ENCODE results near the gene RETREG1. TPM values are rescaled to one million over a fixed set of nuclear protein-coding genes. Genes with fewer than 3 reads are reported as not detected.
"Not testable (repeated sequence)": the region's sequence is repeated elsewhere in the genome, so short reads cannot be mapped to it uniquely, and the experiment has no call there.

RETREG1 gene
- total RNA-seq, 1 experiment from 2014 or later: not detected

DNA sequence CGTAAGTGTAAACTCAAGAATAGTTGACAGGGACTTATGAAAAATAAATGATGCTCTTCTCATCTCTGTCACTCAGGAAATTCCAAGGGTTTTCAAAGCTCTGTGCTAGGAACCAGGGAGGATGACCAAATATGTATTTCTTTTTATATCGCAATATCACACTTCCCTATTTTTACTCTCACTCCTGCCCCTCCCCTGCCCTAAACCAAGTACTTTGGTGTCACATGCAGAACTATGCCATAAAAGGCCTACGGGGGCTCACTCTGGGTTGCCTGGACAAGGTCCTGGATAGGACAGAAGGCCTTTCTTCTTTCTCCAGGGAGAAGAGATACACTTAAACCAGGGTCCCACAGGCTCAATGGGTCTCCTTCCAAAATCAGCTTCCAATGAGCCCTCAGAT lies 8.3 kb upstream of the RETREG1 start:
- H3K4me2 ChIP-seq (ENCODE audit: low read depth, low read length, poor library complexity, severe bottlenecking): no peak overlapping the region

GRCh38 chr5:16619136-16619535 lies 2.3 kb upstream of the RETREG1 start:
- Histone ChIP-seq H3K9me3 (ENCODE audit: low read length) (no peaks in the 10 kb centered on the region), H3K79me2 (ENCODE audit: low read length) (no peaks in the 10 kb centered on the region), H2AFZ (ENCODE audit: low read length) (no peak overlapping the region), H3K9me2 (replicated peaks; ENCODE audit: insufficient read depth, low read length) (no peaks in the 10 kb centered on the region), H3K4me1 (ENCODE audit: low read length) (no peaks in the 10 kb centered on the region), H3K4me3 (ENCODE audit: low read length) (no peak overlapping the region), H4K20me1 (ENCODE audit: insufficient read depth, low read depth, low read length) (no peaks in the 10 kb centered on the region), H3K4me2 (ENCODE audit: low read depth, low read length, poor library complexity, severe bottlenecking) (no peak overlapping the region), H3K27me3 (ENCODE audit: low read length) (no peaks in the 10 kb centered on the region), H3K27ac (ENCODE audit: low read length) (no peak overlapping the region), H3K9ac (ENCODE audit: low read length) (no peak overlapping the region), H3K36me3 (ENCODE audit: insufficient read depth, low read length) (no peaks in the 10 kb centered on the region)
- no peak for DNase-seq

More for the DNA sequence above, 8.3 kb upstream of the RETREG1 start:
- Histone ChIP-seq H4K20me1 (ENCODE audit: insufficient read depth, low read depth, low read length) (no peaks in the 10 kb centered on the region), H3K9me3 (ENCODE audit: low read length) (no peaks in the 10 kb centered on the region), H3K36me3 (ENCODE audit: insufficient read depth, low read length) (no peaks in the 10 kb centered on the region), H3K79me2 (ENCODE audit: low read length) (no peaks in the 10 kb centered on the region), H3K9me2 (replicated peaks; ENCODE audit: insufficient read depth, low read length) (no peaks in the 10 kb centered on the region), H3K4me1 (ENCODE audit: low read length) (no peaks in the 10 kb centered on the region), H2AFZ (ENCODE audit: low read length) (no peak overlapping the region), H3K27ac (ENCODE audit: low read length) (no peak overlapping the region), H3K9ac (ENCODE audit: low read length) (no peak overlapping the region), H3K27me3 (ENCODE audit: low read length) (no peaks in the 10 kb centered on the region), H3K4me3 (ENCODE audit: low read length) (no peak overlapping the region)
- no peak for DNase-seq

GRCh38 chr5:16618138-16618897 lies 1.5 kb upstream of the RETREG1 start:
- Histone ChIP-seq H3K36me3 (ENCODE audit: insufficient read depth, low read length) (no peaks in the 10 kb centered on the region), H3K27ac (ENCODE audit: low read length) (no peak overlapping the region), H3K4me3 (ENCODE audit: low read length) (no peak overlapping the region), H4K20me1 (ENCODE audit: insufficient read depth, low read depth, low read length) (no peaks in the 10 kb centered on the region), H3K4me1 (ENCODE audit: low read length) (no peaks in the 10 kb centered on the region), H3K9me3 (ENCODE audit: low read length) (no peaks in the 10 kb centered on the region), H2AFZ (ENCODE audit: low read length) (no peak overlapping the region), H3K27me3 (ENCODE audit: low read length) (no peaks in the 10 kb centered on the region), H3K9ac (ENCODE audit: low read length) (no peak overlapping the region), H3K79me2 (ENCODE audit: low read length) (no peaks in the 10 kb centered on the region), H3K9me2 (replicated peaks; ENCODE audit: insufficient read depth, low read length) (no peaks in the 10 kb centered on the region), H3K4me2 (ENCODE audit: low read depth, low read length, poor library complexity, severe bottlenecking) (no peak overlapping the region)
- DNase-seq: no peak

- Histone ChIP-seq H3K4me1 (ENCODE audit: low read length) (no peaks in the 10 kb centered on the region), H3K9me2 (replicated peaks; ENCODE audit: insufficient read depth, low read length) (no peaks in the 10 kb centered on the region), H3K4me3 (ENCODE audit: low read length) (no peak overlapping the region), H3K27ac (ENCODE audit: low read length) (no peak overlapping the region), H4K20me1 (ENCODE audit: insufficient read depth, low read depth, low read length) (no peaks in the 10 kb centered on the region), H3K36me3 (ENCODE audit: insufficient read depth, low read length) (no peaks in the 10 kb centered on the region), H3K79me2 (ENCODE audit: low read length) (no peaks in the 10 kb centered on the region), H3K9ac (ENCODE audit: low read length) (no peak overlapping the region), H2AFZ (ENCODE audit: low read length) (no peak overlapping the region), H3K9me3 (ENCODE audit: low read length) (no peaks in the 10 kb centered on the region), H3K27me3 (ENCODE audit: low read length) (no peaks in the 10 kb centered on the region), H3K4me2 (ENCODE audit: low read depth, low read length, poor library complexity, severe bottlenecking) (no peak overlapping the region)
- no peak for DNase-seq
These were observed 624 bp upstream of the RETREG1 start for GRCh38 chr5:16617274-16617968.

DNA sequence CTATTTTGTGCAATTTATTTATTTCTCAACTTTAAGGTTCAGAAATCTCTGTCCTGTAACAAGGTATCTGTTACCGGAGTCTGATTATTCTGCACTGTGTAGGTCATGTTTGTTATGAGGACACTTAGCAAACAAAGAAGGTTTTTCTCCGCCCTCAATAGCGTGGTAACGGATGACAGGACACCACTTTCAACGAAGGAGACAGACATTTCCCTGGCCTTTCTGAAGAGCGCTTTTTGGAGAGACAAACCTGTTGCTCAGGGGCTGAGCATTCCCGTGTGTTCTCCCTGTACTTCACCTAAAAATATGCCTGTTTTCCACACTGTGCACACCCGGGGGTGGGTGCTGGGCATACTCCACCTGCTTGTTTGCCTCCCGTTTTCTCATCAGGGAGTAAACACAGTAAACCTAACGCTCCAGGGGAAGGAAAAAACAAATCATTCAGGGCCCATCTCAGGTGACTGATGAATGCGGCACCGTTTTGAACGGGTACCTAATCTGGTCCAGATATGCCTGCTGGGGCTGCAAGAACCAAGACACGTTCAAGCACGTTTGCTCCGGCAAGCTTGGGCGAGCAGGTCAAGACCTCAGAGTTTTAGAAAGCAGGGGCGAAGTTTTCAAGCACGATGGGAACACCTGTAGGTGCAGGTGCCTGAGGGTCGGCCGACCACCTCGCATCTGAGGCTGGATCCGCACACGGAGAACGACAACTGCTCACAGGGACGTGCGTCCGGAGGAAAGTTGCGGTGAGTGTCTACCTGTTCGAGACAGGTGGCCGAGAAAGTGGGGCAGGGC lies 859 bp downstream of the RETREG1 start:
- no peaks in the 10 kb centered on the region for H3K9me3 ChIP-seq (ENCODE audit: low read length)
- 0 out of 2 replicates have a peak, but pooled peaks cover 3% of the 10 kb centered on the region for H3K4me1 ChIP-seq (ENCODE audit: low read length)
- no peaks in the 10 kb centered on the region for H4K20me1 ChIP-seq (ENCODE audit: insufficient read depth, low read depth, low read length)
- H2AFZ ChIP-seq (ENCODE audit: low read length): no peak overlapping the region
- no peak for DNase-seq
- H3K79me2 ChIP-seq (ENCODE audit: low read length): no peaks in the 10 kb centered on the region
- H3K36me3 ChIP-seq (ENCODE audit: insufficient read depth, low read length): no peaks in the 10 kb centered on the region
- H3K4me2 ChIP-seq (ENCODE audit: low read depth, low read length, poor library complexity, severe bottlenecking): no peak overlapping the region
- no peaks in the 10 kb centered on the region for H3K9me2 ChIP-seq (replicated peaks; ENCODE audit: insufficient read depth, low read length)
- H3K4me3 ChIP-seq (ENCODE audit: low read length): no peak overlapping the region
- no peak overlapping the region for H3K27ac ChIP-seq (ENCODE audit: low read length)
- H3K9ac ChIP-seq (ENCODE audit: low read length): no peak overlapping the region
- no peaks in the 10 kb centered on the region for H3K27me3 ChIP-seq (ENCODE audit: low read length)

GRCh38 chr5:16612007-16612406 lies 4.8 kb downstream of the RETREG1 start:
- Histone ChIP-seq H3K9me2 (replicated peaks; ENCODE audit: insufficient read depth, low read length) (no peaks in the 10 kb centered on the region), H3K9ac (ENCODE audit: low read length) (no peak overlapping the region), H3K36me3 (ENCODE audit: insufficient read depth, low read length) (no peaks in the 10 kb centered on the region), H3K9me3 (ENCODE audit: low read length) (no peaks in the 10 kb centered on the region), H3K4me2 (ENCODE audit: low read depth, low read length, poor library complexity, severe bottlenecking) (no peak overlapping the region), H4K20me1 (ENCODE audit: insufficient read depth, low read depth, low read length) (no peaks in the 10 kb centered on the region), H3K27me3 (ENCODE audit: low read length) (no peaks in the 10 kb centered on the region), H3K27ac (ENCODE audit: low read length) (no peak overlapping the region), H3K79me2 (ENCODE audit: low read length) (no peaks in the 10 kb centered on the region), H3K4me1 (ENCODE audit: low read length) (0 out of 2 replicates have a peak, but pooled peaks cover 3% of the 10 kb centered on the region), H3K4me3 (ENCODE audit: low read length) (no peak overlapping the region), H2AFZ (ENCODE audit: low read length) (no peak overlapping the region)
- DNase-seq: peak; percentile 44

DNA sequence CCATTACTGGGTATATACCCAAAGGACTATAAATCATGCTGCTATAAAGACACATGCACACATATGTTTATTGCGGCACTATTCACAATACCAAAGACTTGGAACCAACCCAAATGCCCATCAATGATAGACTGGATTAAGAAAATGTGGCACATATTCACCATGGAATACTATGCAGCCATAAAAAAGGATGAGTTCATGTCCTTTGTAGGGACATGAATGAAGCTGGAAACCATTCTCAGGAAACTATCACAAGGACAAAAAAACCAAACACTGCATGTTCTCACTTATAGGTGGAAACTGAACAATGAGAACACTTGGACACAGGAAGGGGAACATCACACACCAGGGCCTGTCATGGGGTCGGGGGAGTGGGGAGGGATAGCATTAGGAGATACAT lies 5.9 kb downstream of the RETREG1 start:
- not testable (repeated sequence) for H3K36me3 ChIP-seq (ENCODE audit: insufficient read depth, low read length); H3K4me3 ChIP-seq (ENCODE audit: low read length); H3K4me1 ChIP-seq (ENCODE audit: low read length); H3K9me2 ChIP-seq (replicated peaks; ENCODE audit: insufficient read depth, low read length); H2AFZ ChIP-seq (ENCODE audit: low read length); DNase-seq; H3K4me2 ChIP-seq (ENCODE audit: low read depth, low read length, poor library complexity, severe bottlenecking); H3K9me3 ChIP-seq (ENCODE audit: low read length); H3K9ac ChIP-seq (ENCODE audit: low read length); H3K79me2 ChIP-seq (ENCODE audit: low read length); H3K27me3 ChIP-seq (ENCODE audit: low read length); H4K20me1 ChIP-seq (ENCODE audit: insufficient read depth, low read depth, low read length); H3K27ac ChIP-seq (ENCODE audit: low read length)

GRCh38 chr5:16609412-16609811 lies 7.4 kb downstream of the RETREG1 start:
- Histone ChIP-seq H2AFZ (ENCODE audit: low read length) (no peak overlapping the region), H3K36me3 (ENCODE audit: insufficient read depth, low read length) (no peaks in the 10 kb centered on the region), H4K20me1 (ENCODE audit: insufficient read depth, low read depth, low read length) (no peaks in the 10 kb centered on the region), H3K4me2 (ENCODE audit: low read depth, low read length, poor library complexity, severe bottlenecking) (no peak overlapping the region), H3K27ac (ENCODE audit: low read length) (no peak overlapping the region), H3K9ac (ENCODE audit: low read length) (no peak overlapping the region), H3K4me3 (ENCODE audit: low read length) (no peak overlapping the region), H3K9me3 (ENCODE audit: low read length) (no peaks in the 10 kb centered on the region), H3K79me2 (ENCODE audit: low read length) (no peaks in the 10 kb centered on the region), H3K9me2 (replicated peaks; ENCODE audit: insufficient read depth, low read length) (no peaks in the 10 kb centered on the region), H3K27me3 (ENCODE audit: low read length) (no peaks in the 10 kb centered on the region), H3K4me1 (ENCODE audit: low read length) (0 out of 2 replicates have a peak, but pooled peaks cover 3% of the 10 kb centered on the region)
- no peak for DNase-seq

All from Karpas-422 (cell line).